HUDEP-2 (cell line): Measurements from ENCODE around the gene CD207.
"Not testable (repeated sequence)": the region's sequence is repeated elsewhere in the genome, so short reads cannot be mapped to it uniquely, and the experiment has no call there.

Source experiments
- DNase-seq, 76 experiments: peaks; one replicate each; lab custom pipeline; 2025; ENCODE audit not compliant: unreplicated experiment in 76 of 76; lab: John Stamatoyannopoulos, UW

CD207 gene

GRCh38 chr2:70829916-70830315 is 5.7 kb downstream of the CD207 start:
- DNase-seq: no peak

DNA sequence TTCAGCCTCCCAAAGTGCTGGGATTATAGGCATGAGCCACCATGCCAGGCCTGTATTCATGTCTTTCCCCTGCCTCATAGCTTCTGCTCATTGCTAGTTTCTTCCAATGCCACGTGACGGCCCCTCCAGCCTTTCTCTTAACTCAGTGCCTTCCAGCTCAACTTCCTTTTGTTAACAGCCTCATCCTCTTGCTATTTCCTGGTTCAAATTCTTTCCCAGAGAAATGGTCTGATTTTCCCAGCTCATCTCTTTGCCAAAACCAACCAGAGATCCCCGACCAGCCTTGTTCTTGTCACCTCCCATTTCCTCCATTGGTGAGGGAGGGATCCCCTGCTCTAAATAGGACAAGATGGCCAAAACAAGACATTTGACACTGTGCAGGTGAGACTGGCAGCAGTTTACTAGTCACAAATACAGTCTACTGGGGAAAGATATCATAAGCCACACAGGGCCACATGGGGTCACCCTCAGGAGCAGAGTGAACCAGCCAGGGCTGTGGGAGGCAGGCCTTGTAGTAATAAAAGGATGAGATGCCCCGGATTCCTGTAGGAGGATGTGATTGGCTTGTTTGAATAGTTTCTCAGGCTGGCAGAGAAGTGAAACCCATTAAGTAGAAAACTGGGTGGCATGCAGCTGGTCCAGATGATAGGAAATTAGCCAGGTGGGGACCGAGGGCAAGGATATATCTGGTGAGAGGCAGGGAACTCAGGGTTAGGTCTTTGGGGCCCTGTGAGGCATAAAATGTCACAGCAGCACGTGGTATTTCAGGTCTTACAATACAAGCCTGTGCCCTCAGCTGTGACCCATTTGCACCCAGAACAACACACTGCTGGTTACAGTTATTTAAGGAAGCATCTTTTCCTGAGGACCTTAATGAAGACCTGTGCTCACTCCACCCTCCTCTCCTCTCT is 6.4 kb downstream of the CD207 start:
- no peak for DNase-seq

DNA sequence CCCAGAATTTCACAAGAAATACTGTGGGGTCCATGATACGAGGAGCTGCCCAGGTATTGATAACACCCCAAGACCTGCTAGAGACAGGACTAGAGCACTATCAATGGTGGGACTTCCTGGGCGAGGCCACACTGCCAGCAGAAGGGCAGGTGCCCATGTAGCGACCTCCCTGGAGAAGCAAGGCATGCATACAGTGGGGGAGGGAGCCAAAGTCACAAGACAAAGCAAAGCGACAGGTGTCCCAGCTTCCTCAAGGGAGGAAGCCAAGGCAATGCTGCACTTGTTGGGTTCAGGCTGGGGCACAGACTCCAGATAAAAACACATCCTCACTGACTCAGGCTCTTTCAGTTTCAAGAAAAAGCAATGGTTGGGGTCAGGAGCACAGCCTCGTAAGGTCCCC is 7.5 kb downstream of the CD207 start:
- no peak for DNase-seq

- DNase-seq: no peak
These were observed 8.2 kb downstream of the CD207 start for GRCh38 chr2:70827388-70827787.

DNA sequence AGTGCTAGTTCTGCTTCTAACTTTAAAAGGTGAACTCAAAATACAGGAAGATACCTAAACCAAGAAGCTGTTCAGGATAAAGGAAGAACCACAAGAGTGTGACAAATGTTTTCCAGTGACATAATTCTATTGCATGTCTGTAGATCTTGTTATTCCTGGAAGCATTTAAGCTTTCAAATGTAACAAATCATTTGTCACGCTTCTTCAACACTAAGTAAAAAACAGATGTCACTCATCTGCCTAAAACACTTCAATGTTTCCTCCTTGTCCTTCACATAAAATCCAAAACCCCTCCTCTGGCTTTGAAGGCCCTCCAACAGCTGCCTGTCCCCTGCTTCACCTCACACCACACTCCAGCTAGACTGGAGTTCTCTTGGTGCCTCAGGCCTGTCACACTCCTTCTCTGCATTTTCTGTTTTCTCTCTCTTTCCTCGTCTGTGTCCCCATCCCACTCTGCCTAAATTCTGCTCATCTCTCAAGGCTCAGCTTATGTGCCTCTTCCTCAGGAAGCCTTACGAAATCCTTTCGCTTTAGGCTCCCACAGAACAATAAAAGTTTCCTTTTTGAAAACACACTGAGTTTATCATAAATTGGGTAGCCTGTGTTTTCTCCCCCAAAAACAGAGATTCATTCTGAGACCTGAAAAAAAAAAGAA is 8.8 kb downstream of the CD207 start:
- DNase-seq: no peak

DNA sequence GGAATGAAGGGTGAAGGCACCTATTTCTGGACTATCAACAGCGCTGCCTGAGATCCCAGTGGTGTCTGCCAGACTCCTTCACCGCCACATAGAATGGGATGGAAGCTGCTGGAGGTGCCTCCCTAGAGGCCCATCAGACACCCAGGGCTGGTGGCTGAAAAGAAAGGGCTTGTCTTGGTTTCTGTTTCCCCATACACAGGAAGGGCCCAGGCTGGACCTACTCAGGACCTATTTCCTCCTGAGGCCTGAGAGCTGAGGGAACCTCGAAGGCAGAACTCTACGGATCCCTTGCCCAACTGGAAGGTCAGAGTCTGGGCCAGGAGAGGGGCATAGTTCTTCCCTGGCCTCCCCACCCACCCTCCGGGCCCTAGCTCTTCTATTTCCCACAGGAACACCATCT is 12.4 kb downstream of the CD207 start:
- DNase-seq: no peak

- peak in 3 of 76 experiments; percentile 2 to 4 (median 4) for DNase-seq
These were observed 12.8 kb downstream of the CD207 start for GRCh38 chr2:70822843-70823242.

- no peak for DNase-seq
These were observed 15.1 kb downstream of the CD207 start, which contains the start of gene CLEC4F for GRCh38 chr2:70820499-70820898. TSS of gene CLEC4F (minus strand) at chr2:70820599. CDS start at chr2:70820523, 76 bp downstream.

GRCh38 chr2:70817284-70817954 is 18.2 kb downstream of the CD207 start:
- no peak for DNase-seq

DNA sequence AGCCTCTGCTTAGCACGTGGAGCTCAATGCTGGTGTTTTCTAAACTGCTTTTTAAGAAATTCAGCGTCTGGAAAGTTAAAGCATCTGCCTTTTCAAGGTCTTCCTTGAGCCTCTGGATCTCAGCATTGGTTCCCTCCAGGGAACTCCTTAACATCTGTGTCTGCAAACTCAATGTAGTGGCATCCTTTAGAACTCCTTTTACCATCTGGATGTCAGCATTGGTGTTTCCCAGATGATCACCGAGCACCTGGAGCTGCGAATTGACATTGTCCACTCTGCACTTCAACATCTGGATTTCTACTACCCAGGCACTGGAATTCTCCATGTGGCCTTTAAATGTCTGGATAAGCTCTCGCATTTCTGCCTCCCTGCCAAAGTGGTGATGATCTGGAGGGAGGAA is 18.9 kb downstream of the CD207 start:
- no peak for DNase-seq

GRCh38 chr2:70808983-70809958 is 26.3 kb downstream of the CD207 start:
- DNase-seq: no peak

DNA sequence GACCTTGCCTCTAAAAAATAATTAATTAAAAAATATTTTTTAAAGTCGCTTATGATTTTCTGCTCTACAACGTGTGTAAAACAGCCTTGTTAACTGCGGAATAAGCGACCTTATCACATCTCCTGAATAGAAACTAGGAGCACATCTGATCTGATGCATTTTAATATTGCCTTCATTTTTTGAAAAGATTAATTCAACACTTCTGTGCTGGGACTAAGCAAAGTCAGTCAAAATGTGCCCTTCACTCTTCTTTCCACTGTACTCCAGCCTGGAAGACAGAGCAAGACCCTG is 27.8 kb downstream of the CD207 start:
- no peak for DNase-seq

DNA sequence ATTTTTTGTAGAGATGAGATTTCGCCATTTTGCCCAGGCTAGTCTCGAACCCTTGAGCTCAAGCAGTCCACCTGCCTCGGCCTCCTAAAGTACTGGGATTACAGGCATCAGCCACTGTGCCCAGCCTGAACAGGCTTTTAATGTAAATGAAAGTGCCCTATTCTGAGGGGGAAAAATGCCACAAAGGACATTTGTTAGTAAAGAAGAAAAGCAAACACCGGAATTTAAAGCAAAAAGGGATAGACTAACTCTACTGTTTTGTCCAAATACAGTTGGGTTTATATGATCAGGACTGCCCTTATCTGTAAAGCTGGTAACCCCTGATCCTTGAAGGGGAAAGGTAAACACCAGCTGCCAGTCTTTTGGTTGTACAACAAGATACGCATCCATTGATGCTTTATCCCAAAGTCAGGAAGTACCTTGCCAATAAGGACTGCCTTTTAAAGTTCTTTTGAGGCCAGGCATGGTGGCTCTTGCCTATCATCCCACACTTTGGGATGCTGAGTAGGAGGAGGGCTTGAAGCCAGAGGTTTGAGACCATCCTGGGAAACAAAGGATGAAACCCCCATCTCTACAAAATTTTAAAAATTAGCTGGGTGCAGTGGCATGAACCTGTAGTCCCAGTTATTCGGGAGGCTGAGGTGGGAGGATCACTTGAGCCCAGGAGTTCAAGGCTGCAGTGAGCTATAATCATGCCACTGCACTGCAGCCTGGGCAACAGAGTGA is 28.4 kb downstream of the CD207 start:
- DNase-seq: no peak

- DNase-seq: no peak
These were observed 29.0 kb downstream of the CD207 start for GRCh38 chr2:70806620-70807019.

GRCh38 chr2:70806013-70806412 is 29.6 kb downstream of the CD207 start:
- DNase-seq: no peak

DNA sequence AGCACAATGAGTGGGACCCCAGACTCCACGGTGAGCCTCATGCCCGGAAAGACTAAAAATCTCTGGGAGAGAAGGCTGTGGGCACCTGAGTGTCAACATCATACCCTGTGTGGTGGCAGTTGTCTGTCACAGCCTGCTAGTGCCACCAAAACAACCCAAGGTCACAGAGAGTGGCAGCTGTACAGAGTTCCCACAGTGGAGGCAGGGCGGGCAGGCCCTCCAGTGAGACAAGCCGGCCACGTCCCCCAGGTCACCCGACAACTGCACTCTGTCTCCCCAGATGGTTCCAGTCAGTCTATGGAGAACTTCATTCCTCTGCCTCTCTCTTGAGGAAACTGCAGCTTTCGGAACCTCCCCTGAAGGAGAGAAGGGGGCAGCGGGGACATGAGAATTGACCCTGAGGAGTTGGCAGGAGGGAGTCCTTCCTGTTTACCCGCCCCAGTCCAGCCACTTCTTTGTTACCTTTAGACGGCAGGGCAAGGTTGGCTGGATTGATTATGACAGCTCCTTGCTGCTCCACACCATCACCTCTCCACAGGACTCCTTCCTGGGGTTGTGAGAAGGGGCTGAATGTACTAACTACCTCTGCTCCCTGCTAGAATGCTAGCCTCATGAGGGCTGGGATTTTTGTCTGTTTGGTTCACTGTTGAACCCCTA is 33.9 kb downstream of the CD207 start:
- no peak for DNase-seq

GRCh38 chr2:70799706-70800105 is 35.9 kb downstream of the CD207 start:
- DNase-seq: no peak

- not testable (repeated sequence) for DNase-seq
These were observed 37.6 kb downstream of the CD207 start for GRCh38 chr2:70797996-70798395.

GRCh38 chr2:70797506-70797905 is 38.1 kb downstream of the CD207 start:
- no peak for DNase-seq
